Esophagus squamous epithelium (tissue), 5 donors: ENCODE measurements around the gene KAZN. TPM values are rescaled to one million over a fixed set of nuclear protein-coding genes. Genes with fewer than 3 reads are reported as not detected.

Experiments used
- DNase-seq: peaks from one replicate; lab custom pipeline; 2025; lab: John Stamatoyannopoulos, UW
- H3K27ac ChIP-seq, 4 donors: fragments of 200-600 bp; sonication (generic); one replicate each; pipeline ENCODE4 v1.5.1; 2016 to 2019; ENCODE audit warnings: mild to moderate bottlenecking in 1 of 4
- H3K27me3 ChIP-seq, 4 donors: fragments of 200-600 bp; sonication (generic); 1 replicate in 3 of 4; 2 replicates in 1 of 4; pipeline versions ENCODE4 v1.5.1 to v1.6.0; 2017 to 2021; ENCODE audit warnings: antibody characterized with exemption in 1 of 4
- H3K36me3 ChIP-seq, 3 donors: fragments of 200-600 bp; sonication (generic); one replicate each; pipeline ENCODE4 v1.5.1; 2016 to 2019
- H3K4me1 ChIP-seq, 3 donors: fragments of 200-600 bp; sonication (generic); one replicate each; pipeline ENCODE4 v1.5.1; 2017 to 2019
- H3K4me3 ChIP-seq, 4 donors: fragments of 200-600 bp; sonication (generic); 1 replicate in 3 of 4; 2 replicates in 1 of 4; pipeline ENCODE4 v1.5.1; 2016 to 2019; ENCODE audit warnings: mild to moderate bottlenecking in 2 of 4, moderate library complexity in 1 of 4
- H3K9me3 ChIP-seq, 3 donors: fragments of 200-600 bp; sonication (generic); one replicate each; pipeline ENCODE4 v1.5.1; 2016 to 2019
- CTCF ChIP-seq, 6 experiments: fragments of 450-650 bp in 4 of 6; fragments of 200-600 bp in 2 of 6; sonication (generic) in 2 of 6; IDR thresholded peaks; one replicate each; pipeline ENCODE4 v1.5.1; 2016 to 2019; ENCODE audit warnings: antibody characterized with exemption in 6 of 6, mild to moderate bottlenecking in 4 of 6, moderate library complexity in 4 of 6
- POLR2A ChIP-seq, 4 donors: fragments of 450-650 bp; IDR thresholded peaks; one replicate each; pipeline ENCODE4 v1.6.1; 2017; ENCODE audit warnings: antibody characterized with exemption in 4 of 4, mild to moderate bottlenecking in 4 of 4, moderate library complexity in 3 of 4
- WGBS, 2 donors: methylation state at CpG; one replicate each; pipeline ENCODE4 v1.1.5; 2018; 5-methylcytosine and 5-hydroxymethylcytosine counted together
- intact Hi-C: fragments of 100-400 bp; cut with DNase I; formaldehyde crosslinking; loops from one replicate; pipeline ENCODE4 v1.15.0; 2022
- total RNA-seq, 4 donors: library from RNA; depleted of rRNA; stranded (reverse); fragments of >200 nt; gene quantifications; one replicate each; pipeline ENCODE4 v1.1.0, GENCODE V29; 2016
- donor health status: DM: yes; HTN: yes; CAD: no.

The KAZN gene
- total RNA-seq, 4 donors from 2014 or later, result 25.0 to 54.5 (median 30.8) TPM

GRCh38 chr1:14913482-14914177, 315.1 kb downstream of the KAZN start:
- TF ChIP-seq POLR2A (IDR thresholded peaks at IDR 0.05) (no peak), CTCF (IDR thresholded peaks at IDR 0.05) (no peak)
- 40 to 60% methylated on average over 1 of the region's 14 CpGs for WGBS, 2 donors
- H3K9me3 ChIP-seq, result no peaks in the 10 kb centered on the region
- peaks cover 15 to 63% (median 42%) of the 10 kb centered on the region in 3 donors for H3K4me1 ChIP-seq
- H3K27ac ChIP-seq, result peak overlapping the region; percentile 81 to 86 (median 82)
- no peaks in the 10 kb centered on the region for H3K36me3 ChIP-seq
- no peaks in the 10 kb centered on the region for H3K27me3 ChIP-seq
- intact Hi-C loops, result no loop called here
- DNase-seq, result no peak
- H3K4me3 ChIP-seq, result no peak overlapping the region

GRCh38 chr1:14914351-14914988, 316.0 kb downstream of the KAZN start:
- TF ChIP-seq CTCF (IDR thresholded peaks at IDR 0.05), result no peak
- no peak for TF ChIP-seq POLR2A (IDR thresholded peaks at IDR 0.05)
- WGBS, 2 donors, result 77 to 80% methylated on average over 10 to 11 of the region's 11 CpGs
- intact Hi-C loops, result no loop called here
- Histone ChIP-seq H3K4me3 (no peak overlapping the region), H3K4me1 (peaks cover 15 to 59% (median 42%) of the 10 kb centered on the region in 3 donors), H3K36me3 (no peaks in the 10 kb centered on the region), H3K27me3 (no peaks in the 10 kb centered on the region), H3K27ac (peak overlapping the region; percentile 81 to 86 (median 82)), H3K9me3 (no peaks in the 10 kb centered on the region)
- DNase-seq, result no peak

GRCh38 chr1:14915356-14916054, 317.0 kb downstream of the KAZN start:
- no peaks in the 10 kb centered on the region for H3K27me3 ChIP-seq
- H3K27ac ChIP-seq, result peak overlapping the region in 1 of 4 donors; percentile 86
- peaks cover 8 to 49% (median 33%) of the 10 kb centered on the region in 3 donors for H3K4me1 ChIP-seq
- no peaks in the 10 kb centered on the region for H3K9me3 ChIP-seq
- TF ChIP-seq POLR2A (IDR thresholded peaks at IDR 0.05) (no peak), CTCF (IDR thresholded peaks at IDR 0.05) (peak; percentile 65 to 92 (median 76))
- DNase-seq, result no peak
- intact Hi-C loops, result no loop called here
- WGBS, 2 donors, result 52 to 54% methylated on average over 5 to 9 of the region's 9 CpGs
- no peaks in the 10 kb centered on the region for H3K36me3 ChIP-seq
- H3K4me3 ChIP-seq, result no peak overlapping the region

GRCh38 chr1:14919289-14919688, 320.8 kb downstream of the KAZN start:
- WGBS, 2 donors, result 80 to 87% methylated on average over 1 to 3 of the region's 10 CpGs
- Histone ChIP-seq H3K27ac (no peak overlapping the region), H3K9me3 (no peaks in the 10 kb centered on the region), H3K4me3 (no peak overlapping the region), H3K27me3 (no peaks in the 10 kb centered on the region), H3K36me3 (no peaks in the 10 kb centered on the region), H3K4me1 (peaks cover 4 to 26% (median 4%) of the 10 kb centered on the region in 3 donors)
- TF ChIP-seq POLR2A (IDR thresholded peaks at IDR 0.05) (no peak), CTCF (IDR thresholded peaks at IDR 0.05) (no peak)
- intact Hi-C loops, result no loop called here
- no peak for DNase-seq

GRCh38 chr1:14919751-14920150, 321.3 kb downstream of the KAZN start:
- Histone ChIP-seq H3K36me3 (no peaks in the 10 kb centered on the region), H3K9me3 (no peaks in the 10 kb centered on the region), H3K27me3 (no peaks in the 10 kb centered on the region), H3K4me3 (no peak overlapping the region), H3K4me1 (peaks cover 0 to 23% (median 7%) of the 10 kb centered on the region in 3 donors), H3K27ac (no peak overlapping the region)
- intact Hi-C loops, result no loop called here
- no peak for DNase-seq
- 49 to 60% methylated on average over 5 of the region's 5 CpGs for WGBS, 2 donors
- TF ChIP-seq POLR2A (IDR thresholded peaks at IDR 0.05) (no peak), CTCF (IDR thresholded peaks at IDR 0.05) (no peak)
